CD4-positive, CD25-positive, alpha-beta regulatory T cell (primary cell): ENCODE measurements around the gene MCTP1. TPM values are rescaled to one million over a fixed set of nuclear protein-coding genes. Genes with fewer than 3 reads are reported as not detected.
"Not testable (repeated sequence)": the region's sequence is repeated elsewhere in the genome, so short reads cannot be mapped to it uniquely, and the experiment has no call there.

Experiments used
- ATAC-seq, 2 donors: fragments of 150-1000 bp; cut with Tn5 transposase; one replicate each; pipeline ENCODE4 v1.10.0; 2021; ENCODE audit warnings: low read depth in 2 of 2, moderate number of reproducible peaks in 2 of 2, moderate library complexity in 1 of 2
- DNase-seq, 3 donors: peaks; one replicate each; pipeline versions ENCODE4 v3.0.0 to v3.0.0-alpha.2; 2012 to 2022; ENCODE audit warnings: mixed read lengths in 1 of 3
- H3K27ac ChIP-seq: one replicate; pipeline ENCODE4 v1.7.0; 2013; ENCODE audit warnings: mild to moderate bottlenecking, low read length; ENCODE audit not compliant: insufficient read depth, poor library complexity, severe bottlenecking
- H3K27me3 ChIP-seq: one replicate; pipeline ENCODE4 v1.7.0; 2013; ENCODE audit warnings: low read length; ENCODE audit not compliant: control insufficient read depth, insufficient read depth
- H3K36me3 ChIP-seq: one replicate; pipeline ENCODE4 v1.7.0; 2013; ENCODE audit warnings: mild to moderate bottlenecking, low read length, moderate library complexity; ENCODE audit not compliant: control insufficient read depth, insufficient read depth
- H3K4me1 ChIP-seq: 2 replicates; pipeline ENCODE4 v1.7.0; 2013; ENCODE audit warnings: mild to moderate bottlenecking, low read length; ENCODE audit not compliant: insufficient read depth, control insufficient read depth, poor library complexity, severe bottlenecking
- H3K4me3 ChIP-seq: one replicate; pipeline ENCODE4 v1.7.0; 2013; ENCODE audit warnings: low read depth, mild to moderate bottlenecking, low read length, moderate library complexity
- H3K9me3 ChIP-seq, 2 experiments: 1 replicate in 1 of 2; 2 replicates in 1 of 2; pipeline ENCODE4 v1.7.0; 2013; ENCODE audit warnings: low read length in 2 of 2, mild to moderate bottlenecking in 1 of 2, moderate library complexity in 1 of 2; ENCODE audit not compliant: control insufficient read depth in 2 of 2
- H3K27ac Mint-ChIP-seq, 3 donors: one replicate each; pipeline ENCODE4 v1.8.0; 2020 to 2022; ENCODE audit warnings: mild to moderate bottlenecking in 3 of 3, mixed read lengths in 3 of 3, moderate library complexity in 2 of 3
- H3K27me3 Mint-ChIP-seq: one replicate; pipeline ENCODE4 v1.8.0; 2022; ENCODE audit warnings: mild to moderate bottlenecking, mixed read lengths
- H3K36me3 Mint-ChIP-seq: one replicate; pipeline ENCODE4 v1.8.0; 2020; ENCODE audit warnings: mixed read lengths
- H3K4me1 Mint-ChIP-seq, 4 donors: one replicate each; pipeline ENCODE4 v1.8.0; 2020 to 2022; ENCODE audit warnings: mixed read lengths in 4 of 4, mild to moderate bottlenecking in 1 of 4
- H3K4me3 Mint-ChIP-seq, 4 donors: one replicate each; pipeline ENCODE4 v1.8.0; 2020 to 2022; ENCODE audit warnings: mild to moderate bottlenecking in 4 of 4, mixed read lengths in 4 of 4, moderate library complexity in 3 of 4
- H3K9me3 Mint-ChIP-seq, 7 donors: one replicate each; pipeline ENCODE4 v1.8.0; 2020 to 2022; ENCODE audit warnings: mixed read lengths in 7 of 7, mild to moderate bottlenecking in 3 of 7, moderate library complexity in 2 of 7
- polyA plus RNA-seq, 4 donors: library from polyadenylated mRNA; unstranded; fragments of 300-500 nt; fragmentation: Illumina TruSeq; gene quantifications; one replicate each; pipeline ENCODE4 v1.2.3, GENCODE V29; 2021
- total RNA-seq: library from RNA; stranded (reverse); gene quantifications from one replicate; pipeline ENCODE4 v1.2.3, GENCODE V29; 2022

The MCTP1 gene
- total and polyA plus RNA-seq, 5 donors from 2014 or later = 0.24 to 2.9 (median 0.76) TPM

GRCh38 chr5:94847019-94847418 lies 437.9 kb downstream of the MCTP1 start:
- H3K4me1 ChIP-seq = peaks cover 4% of the 10 kb centered on the region
- H3K27me3 ChIP-seq = no peaks in the 10 kb centered on the region
- Mint-ChIP-seq H3K36me3 (no peaks in the 10 kb centered on the region), H3K9me3 (no peaks in the 10 kb centered on the region), H3K4me1 (peaks cover 5 to 34% (median 20%) of the 10 kb centered on the region in 4 donors), H3K27ac (no peak overlapping the region), H3K27me3 (no peaks in the 10 kb centered on the region), H3K4me3 (peak overlapping the region in 2 of 4 donors; percentile 0 to 38)
- peak; percentile 51 to 65 for ATAC-seq
- no peaks in the 10 kb centered on the region for H3K36me3 ChIP-seq
- no peaks in the 10 kb centered on the region for H3K9me3 ChIP-seq
- no peak overlapping the region for H3K27ac ChIP-seq
- DNase-seq = peak in 1 of 3 donors; percentile 84
- H3K4me3 ChIP-seq = peak overlapping the region; percentile 6

- DNase-seq, H3K27ac Mint-ChIP-seq, H3K36me3 ChIP-seq, H3K27ac ChIP-seq, H3K4me3 Mint-ChIP-seq, H3K27me3 ChIP-seq, ATAC-seq, H3K4me3 ChIP-seq, H3K4me1 ChIP-seq, H3K36me3 Mint-ChIP-seq, H3K9me3 ChIP-seq, H3K27me3 Mint-ChIP-seq, H3K9me3 Mint-ChIP-seq: not testable (repeated sequence)
- peaks cover 5 to 34% (median 20%) of the 10 kb centered on the region in 4 donors for H3K4me1 Mint-ChIP-seq
These were observed 439.2 kb downstream of the MCTP1 start for GRCh38 chr5:94845696-94846095.

DNA sequence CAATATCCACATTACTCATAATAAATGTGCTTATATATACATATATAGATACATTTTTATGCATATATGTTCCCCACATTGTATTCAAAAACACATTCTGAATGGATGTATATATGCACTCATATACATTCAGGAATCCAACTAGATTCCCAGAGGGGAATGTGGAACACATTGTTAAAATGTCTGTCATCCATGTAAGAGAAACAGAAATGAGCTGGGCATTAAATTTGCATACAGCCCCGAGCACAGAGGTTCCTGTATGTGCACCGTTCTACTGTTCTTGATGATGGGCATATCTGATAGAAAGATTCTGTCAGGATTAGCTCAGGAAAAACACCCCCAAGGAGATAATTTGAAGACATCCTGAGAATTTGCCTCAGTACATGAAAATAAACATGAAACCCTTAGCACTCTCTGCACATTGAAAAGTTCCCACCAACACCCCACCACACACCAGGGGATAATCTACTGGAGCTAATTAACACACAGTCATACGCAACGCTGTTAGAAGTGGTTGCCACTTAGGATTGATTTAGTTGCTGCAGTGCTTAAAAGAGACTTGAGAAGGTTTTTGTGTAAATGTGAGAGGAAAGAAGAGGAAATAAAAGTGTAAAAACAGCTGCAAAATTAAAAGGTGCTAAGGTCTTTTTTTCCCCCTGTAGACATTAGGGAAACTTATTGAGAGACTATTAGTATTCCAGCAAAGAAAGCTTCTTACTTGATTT lies 443.1 kb downstream of the MCTP1 start:
- Histone ChIP-seq H3K9me3 (no peaks in the 10 kb centered on the region), H3K4me1 (no peaks in the 10 kb centered on the region), H3K27ac (no peak overlapping the region), H3K36me3 (no peaks in the 10 kb centered on the region), H3K4me3 (no peak overlapping the region), H3K27me3 (no peaks in the 10 kb centered on the region)
- H3K36me3 Mint-ChIP-seq = no peaks in the 10 kb centered on the region
- no peak overlapping the region for H3K27ac Mint-ChIP-seq
- H3K9me3 Mint-ChIP-seq = no peaks in the 10 kb centered on the region
- ATAC-seq = no peak
- peaks cover 0 to 18% (median 6%) of the 10 kb centered on the region in 4 donors for H3K4me1 Mint-ChIP-seq
- H3K27me3 Mint-ChIP-seq = no peaks in the 10 kb centered on the region
- no peak for DNase-seq
- H3K4me3 Mint-ChIP-seq = no peak overlapping the region

- no peaks in the 10 kb centered on the region for H3K36me3 Mint-ChIP-seq
- no peak overlapping the region for H3K27ac Mint-ChIP-seq
These were observed 451.0 kb downstream of the MCTP1 start for GRCh38 chr5:94833851-94834250.

DNA sequence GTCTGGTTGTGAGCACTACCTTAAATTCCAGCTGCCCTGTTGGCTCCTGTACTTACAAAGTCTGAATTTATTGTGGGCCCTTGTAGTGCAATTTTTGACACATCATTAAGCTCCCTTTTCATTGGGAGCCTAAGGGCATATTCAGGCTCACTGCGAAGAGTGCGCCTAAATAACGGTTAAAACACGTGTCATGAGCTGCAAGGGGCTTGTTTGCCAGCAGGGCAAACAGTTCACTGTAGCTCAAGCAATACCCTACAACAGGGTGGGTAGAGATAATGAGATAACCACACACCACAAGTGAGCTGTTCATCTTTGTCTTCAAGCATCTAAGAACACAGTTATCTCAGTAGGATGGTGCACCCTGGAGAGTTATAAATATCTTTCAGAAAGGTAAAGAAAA lies 452.2 kb downstream of the MCTP1 start:
- no peaks in the 10 kb centered on the region for H3K36me3 Mint-ChIP-seq
- Histone ChIP-seq H3K27ac (no peak overlapping the region), H3K27me3 (no peaks in the 10 kb centered on the region), H3K4me3 (no peak overlapping the region), H3K4me1 (no peaks in the 10 kb centered on the region), H3K9me3 (no peaks in the 10 kb centered on the region), H3K36me3 (no peaks in the 10 kb centered on the region)
- H3K27me3 Mint-ChIP-seq = no peaks in the 10 kb centered on the region
- H3K9me3 Mint-ChIP-seq = peaks cover 0 to 2% (median 0%) of the 10 kb centered on the region in 7 donors
- H3K4me3 Mint-ChIP-seq = no peak overlapping the region
- no peak overlapping the region for H3K27ac Mint-ChIP-seq
- ATAC-seq (no peak), DNase-seq (no peak)
- H3K4me1 Mint-ChIP-seq = peaks cover 0 to 4% (median 0%) of the 10 kb centered on the region in 4 donors

More at GRCh38 chr5:94833851-94834250, 451.0 kb downstream of the MCTP1 start:
- ATAC-seq (no peak), DNase-seq (no peak)
- Histone ChIP-seq H3K36me3 (no peaks in the 10 kb centered on the region), H3K4me1 (no peaks in the 10 kb centered on the region), H3K27ac (no peak overlapping the region), H3K9me3 (no peaks in the 10 kb centered on the region), H3K4me3 (no peak overlapping the region), H3K27me3 (no peaks in the 10 kb centered on the region)
- Mint-ChIP-seq H3K4me1 (peaks cover 0 to 4% (median 0%) of the 10 kb centered on the region in 4 donors), H3K4me3 (no peak overlapping the region), H3K27me3 (no peaks in the 10 kb centered on the region), H3K9me3 (peaks cover 0 to 2% (median 0%) of the 10 kb centered on the region in 7 donors)

DNA sequence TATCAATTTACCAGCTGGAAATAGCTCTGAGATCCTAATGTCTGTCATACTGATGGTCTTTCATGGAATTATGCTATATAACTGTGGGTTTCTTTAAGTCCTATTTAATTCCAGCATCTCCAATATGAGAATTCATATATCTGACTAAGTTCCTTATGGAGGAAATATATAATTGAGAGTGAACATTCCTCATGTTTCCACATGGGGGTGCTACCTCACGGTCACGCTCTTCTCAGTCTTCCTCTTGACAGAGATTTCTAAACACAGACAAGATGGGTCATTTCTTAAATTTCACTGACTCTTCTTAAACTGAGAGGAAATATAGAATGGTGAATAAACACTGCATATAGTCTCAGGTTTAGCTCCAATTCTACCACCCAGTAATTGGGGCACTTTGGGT lies 454.4 kb downstream of the MCTP1 start:
- DNase-seq (peak in 1 of 3 donors; percentile 40), ATAC-seq (no peak)
- H3K27ac ChIP-seq = no peak overlapping the region
- no peaks in the 10 kb centered on the region for H3K4me1 ChIP-seq
- no peaks in the 10 kb centered on the region for H3K9me3 ChIP-seq
- no peaks in the 10 kb centered on the region for H3K4me1 Mint-ChIP-seq
- no peak overlapping the region for H3K27ac Mint-ChIP-seq
- no peaks in the 10 kb centered on the region for H3K27me3 Mint-ChIP-seq
- no peaks in the 10 kb centered on the region for H3K36me3 Mint-ChIP-seq
- no peaks in the 10 kb centered on the region for H3K27me3 ChIP-seq
- no peaks in the 10 kb centered on the region for H3K36me3 ChIP-seq
- no peak overlapping the region for H3K4me3 ChIP-seq
- peaks cover 0 to 3% (median 0%) of the 10 kb centered on the region in 7 donors for H3K9me3 Mint-ChIP-seq
- H3K4me3 Mint-ChIP-seq = no peak overlapping the region

DNA sequence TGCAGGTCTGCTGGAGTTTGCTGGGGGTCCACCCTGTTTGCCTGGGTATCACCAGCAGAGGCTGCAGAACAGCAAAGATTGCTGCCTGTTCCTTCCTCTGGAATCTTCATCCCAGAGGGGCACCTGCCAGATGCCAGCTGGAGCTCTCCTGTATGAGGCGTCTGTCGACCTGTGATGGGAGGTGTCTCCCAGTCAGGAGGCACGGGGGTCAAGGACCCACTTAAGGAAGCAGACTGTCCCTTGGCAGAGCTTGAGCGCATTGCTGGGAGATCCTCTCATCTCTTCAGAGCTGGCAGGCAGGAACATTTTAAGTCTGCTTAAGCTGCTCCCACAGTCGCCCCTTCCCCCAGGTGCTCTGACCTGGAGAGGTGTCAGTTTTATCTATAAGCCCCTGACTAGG lies 456.7 kb downstream of the MCTP1 start:
- H3K27me3 ChIP-seq, H3K27ac Mint-ChIP-seq, H3K9me3 ChIP-seq, ATAC-seq, H3K9me3 Mint-ChIP-seq, DNase-seq, H3K4me3 ChIP-seq, H3K36me3 Mint-ChIP-seq, H3K4me1 ChIP-seq, H3K27ac ChIP-seq, H3K4me1 Mint-ChIP-seq, H3K36me3 ChIP-seq, H3K27me3 Mint-ChIP-seq, H3K4me3 Mint-ChIP-seq: not testable (repeated sequence)

GRCh38 chr5:94820488-94820887 lies 464.4 kb downstream of the MCTP1 start:
- H3K36me3 ChIP-seq = no peaks in the 10 kb centered on the region
- H3K27me3 Mint-ChIP-seq = peaks cover 5% of the 10 kb centered on the region
- H3K27ac Mint-ChIP-seq = no peak overlapping the region
- no peak overlapping the region for H3K4me3 ChIP-seq
- H3K9me3 ChIP-seq = no peaks in the 10 kb centered on the region
- DNase-seq = no peak
- no peak for ATAC-seq
- H3K36me3 Mint-ChIP-seq = no peaks in the 10 kb centered on the region
- H3K27me3 ChIP-seq = no peaks in the 10 kb centered on the region
- H3K27ac ChIP-seq = no peak overlapping the region
- H3K9me3 Mint-ChIP-seq = peaks cover 0 to 2% (median 0%) of the 10 kb centered on the region in 7 donors
- H3K4me1 ChIP-seq = no peaks in the 10 kb centered on the region
- no peak overlapping the region for H3K4me3 Mint-ChIP-seq
- peaks cover 0 to 15% (median 0%) of the 10 kb centered on the region in 4 donors for H3K4me1 Mint-ChIP-seq
